AG09309 (cell line): Measurements from ENCODE around the gene ALX1.

Experiments used
- DNase-seq: peaks from one replicate; pipeline ENCODE4 v3.0.0-alpha.2; 2010; ENCODE audit warnings: low read depth
- H3K4me3 ChIP-seq: 2 replicates; pipeline ENCODE4 v1.5.1; 2011; ENCODE audit warnings: mild to moderate bottlenecking, low read depth, low read length, moderate library complexity; ENCODE audit not compliant: control insufficient read depth
- CTCF ChIP-seq: IDR thresholded peaks from 2 replicates; pipeline ENCODE4 v1.5.1; 2011; ENCODE audit warnings: mild to moderate bottlenecking, low read depth, low read length, inconsistent platforms; ENCODE audit not compliant: insufficient read depth, control insufficient read depth; ENCODE audit errors: missing control alignments

The ALX1 gene

DNA sequence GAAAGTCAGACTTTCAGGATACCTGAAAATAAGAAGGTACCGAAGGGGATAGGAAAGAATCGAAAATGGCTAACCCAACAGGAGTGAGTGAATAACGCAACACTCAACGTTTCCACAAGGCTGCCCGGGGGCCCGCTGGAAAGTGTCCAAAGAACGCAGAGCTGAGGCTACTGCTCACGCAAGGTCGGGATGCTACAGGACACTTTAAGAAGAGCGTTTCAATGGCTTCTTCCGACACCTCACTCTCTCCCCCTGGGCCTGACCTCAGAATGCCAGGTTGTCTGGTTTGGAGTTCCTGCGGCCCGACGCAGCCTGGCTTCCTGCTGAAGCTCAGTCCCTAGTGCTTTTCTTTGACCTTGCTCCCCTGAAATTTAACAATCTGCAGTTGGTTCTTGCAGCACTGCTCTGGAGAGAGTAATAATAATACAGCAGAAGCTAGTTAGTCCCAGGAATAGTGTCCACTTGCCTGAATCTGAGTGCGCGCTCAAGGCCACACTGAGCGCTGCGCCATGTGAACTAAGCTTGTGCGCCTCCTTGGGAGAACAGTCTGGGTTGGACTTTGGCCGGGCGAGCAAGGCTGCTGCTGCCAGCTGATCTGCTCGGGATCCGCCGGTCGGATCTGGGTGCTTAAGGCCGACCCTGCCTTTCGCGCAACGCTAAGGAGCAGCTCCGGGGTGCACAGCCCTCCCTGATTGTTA is 2.0 kb upstream of the ALX1 start:
- H3K4me3 ChIP-seq = no peak overlapping the region
- DNase-seq = no peak
- TF ChIP-seq CTCF = no peak

- H3K4me3 ChIP-seq = no peak overlapping the region
- no peak for TF ChIP-seq CTCF
- DNase-seq = no peak
Measured at GRCh38 chr12:85278598-85279448, 1.2 kb upstream of the ALX1 start.

- TF ChIP-seq CTCF = no peak
- peak overlapping the region; percentile 44 for H3K4me3 ChIP-seq
- DNase-seq = no peak
Measured at GRCh38 chr12:85279449-85280164, 413 bp upstream of the ALX1 start.

DNA sequence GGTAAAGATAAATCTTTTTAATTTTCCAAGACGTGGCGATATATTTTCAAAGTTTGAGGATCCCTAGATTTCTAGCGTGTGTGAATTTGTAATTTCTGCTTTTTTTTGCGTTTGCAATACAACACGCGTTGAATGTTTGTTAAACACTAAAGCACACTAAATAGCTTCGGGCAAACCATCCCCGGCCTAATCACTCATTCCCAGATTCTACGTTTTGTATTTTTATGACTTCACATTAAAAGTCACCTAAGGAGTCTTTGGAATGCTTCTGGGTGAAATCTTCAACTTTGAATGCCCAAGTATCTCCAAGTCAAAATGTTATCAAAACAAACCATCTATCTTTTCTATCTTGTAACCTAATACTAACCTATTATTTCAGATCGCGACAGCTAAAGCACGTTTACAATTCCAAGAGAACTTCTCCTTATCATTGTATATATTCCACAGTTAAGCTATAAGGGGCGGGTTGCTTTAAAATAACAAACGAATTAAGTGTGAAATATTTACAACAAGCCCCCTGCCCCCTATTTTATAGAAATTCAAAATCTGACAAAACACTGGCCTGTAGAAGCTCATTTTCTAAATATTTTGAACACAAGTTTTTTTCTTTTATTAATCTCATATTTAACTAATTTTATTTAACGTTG is 1.1 kb downstream of the ALX1 start:
- H3K4me3 ChIP-seq = no peak overlapping the region; the same call in 1 of the 2 replicates
- DNase-seq = no peak
- no peak for TF ChIP-seq CTCF

DNA sequence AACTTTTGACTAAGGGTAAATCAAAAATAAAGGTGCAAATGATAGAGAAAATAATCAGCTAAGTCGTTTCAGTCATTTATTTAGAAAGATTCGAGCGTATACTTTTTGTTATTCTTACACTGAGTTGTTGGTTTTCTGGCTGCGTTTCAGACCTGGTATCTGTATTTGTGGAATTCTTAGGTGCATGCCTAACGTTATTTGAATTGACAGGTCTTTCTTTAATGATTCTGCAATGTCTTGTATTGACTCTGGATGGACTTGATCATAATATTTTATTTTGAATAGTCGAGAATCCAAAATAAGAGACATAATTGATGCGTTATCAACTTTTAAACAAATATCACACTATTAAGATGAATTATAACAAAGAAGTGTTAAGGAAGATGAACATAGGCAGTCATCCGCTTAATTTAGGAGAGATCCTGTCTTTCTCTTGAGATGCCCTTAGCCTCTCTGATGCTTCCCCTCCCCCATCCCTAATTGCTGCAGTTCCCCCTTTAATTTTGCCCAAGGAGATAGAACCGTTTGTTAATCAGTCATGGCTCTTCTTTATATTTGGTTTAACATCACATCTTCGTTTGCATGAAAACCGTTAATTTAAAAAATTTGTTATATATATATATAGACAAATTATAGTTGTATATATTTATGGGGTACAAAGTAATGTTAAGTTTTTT is 1.8 kb downstream of the ALX1 start:
- no peak overlapping the region for H3K4me3 ChIP-seq
- DNase-seq = no peak
- TF ChIP-seq CTCF = no peak

DNA sequence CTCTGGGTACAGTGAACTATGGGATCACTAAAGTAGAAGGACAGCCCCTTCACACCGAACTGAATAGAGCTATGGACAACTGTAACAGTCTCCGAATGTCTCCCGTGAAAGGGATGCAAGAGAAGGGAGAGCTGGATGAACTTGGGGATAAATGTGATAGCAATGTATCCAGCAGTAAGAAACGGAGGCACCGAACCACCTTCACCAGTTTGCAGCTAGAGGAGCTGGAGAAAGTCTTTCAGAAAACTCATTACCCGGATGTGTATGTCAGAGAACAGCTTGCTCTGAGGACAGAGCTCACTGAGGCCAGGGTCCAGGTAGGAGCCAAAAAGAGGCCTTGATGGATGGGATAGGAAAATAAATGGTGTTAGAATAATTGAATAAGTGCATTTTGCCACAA is 3.5 kb downstream of the ALX1 start:
- TF ChIP-seq CTCF = no peak
- H3K4me3 ChIP-seq = no peak overlapping the region
- DNase-seq = no peak
